GM10248 (cell line): ENCODE measurements around the gene USP35.
"Not testable (repeated sequence)": the region's sequence is repeated elsewhere in the genome, so short reads cannot be mapped to it uniquely, and the experiment has no call there.

Experiments used
- CTCF ChIA-PET: fragments of 300-600 bp; sonication (Branson Sonifier 250); formaldehyde crosslinking; extraction: SDS; loops from one replicate; lab custom pipeline; 2021; ENCODE audit warnings: antibody characterized with exemption; lab: Yijun Ruan, JAX
- POLR2A ChIA-PET: fragments of 350-650 bp; sonication (Branson Sonifier 250); formaldehyde crosslinking; extraction: SDS; loops from one replicate; lab custom pipeline; 2020; ENCODE audit warnings: antibody characterized with exemption; lab: Yijun Ruan, JAX
- DNase-seq: peaks from one replicate; pipeline ENCODE4 v3.0.0; 2012; ENCODE audit errors: extremely low spot score
- CTCF ChIP-seq: IDR thresholded peaks from 2 replicates; pipeline ENCODE4 v1.5.1; 2012; ENCODE audit warnings: mild to moderate bottlenecking, low read depth; ENCODE audit errors: extremely low read depth, missing control alignments, control extremely low read depth

Gene USP35

DNA sequence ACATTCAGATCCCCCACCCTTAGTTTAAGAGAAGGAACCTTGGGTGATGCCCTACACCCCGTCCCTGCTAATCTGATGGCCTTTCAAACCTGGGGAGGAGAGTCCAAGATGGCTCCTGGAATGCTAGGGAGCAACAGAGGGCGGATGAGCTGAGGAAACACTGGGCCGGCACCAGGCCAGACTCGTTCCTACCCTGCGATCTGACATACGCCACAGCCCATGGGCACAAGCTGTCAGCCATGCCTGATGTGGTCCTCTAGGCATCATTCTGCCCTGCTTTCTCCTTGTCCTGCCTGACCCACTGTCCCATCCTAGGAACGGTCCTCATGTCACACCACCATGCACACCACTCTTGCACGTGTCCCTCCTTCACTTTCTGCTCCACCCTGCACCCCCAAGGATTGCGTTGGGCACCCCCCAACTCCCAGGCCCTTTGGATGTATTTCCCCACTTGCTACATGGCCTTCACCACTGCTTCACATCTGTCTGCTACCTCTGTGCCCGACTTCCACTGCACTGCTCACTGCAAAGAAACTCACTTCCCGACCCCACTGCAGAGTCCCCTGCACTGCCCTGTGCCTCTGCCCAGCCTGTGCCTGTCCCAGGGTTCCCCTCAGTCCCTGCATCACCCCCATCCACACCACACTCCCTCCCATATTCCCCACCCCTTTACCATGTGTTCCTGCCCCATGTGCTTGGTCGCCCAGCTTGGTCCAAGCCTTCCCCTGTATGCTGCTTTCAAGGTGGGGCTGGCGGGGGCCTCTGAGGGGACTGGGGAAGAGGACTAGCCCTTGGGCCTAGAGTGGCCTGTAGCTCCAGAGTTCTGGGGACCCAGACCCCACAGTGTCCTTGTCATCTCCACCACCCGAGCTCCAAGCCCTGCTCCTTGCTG lies 29.2 kb downstream of the USP35 start:
- POLR2A ChIA-PET: no interaction called here

GRCh38 chr11:78218707-78219492 lies 30.2 kb downstream of the USP35 start:
- CTCF ChIA-PET: interaction anchor here (1.5 to 1.9 kb wide), 3 partner anchors 9 to 215 kb away, joined by 3 to 9 read pairs (median 9); no protein-coding TSS in a partner anchor
- TF ChIP-seq CTCF: no peak
- DNase-seq: no peak
- POLR2A ChIA-PET: no interaction called here

More for the DNA sequence above, 29.2 kb downstream of the USP35 start:
- DNase-seq: no peak
- TF ChIP-seq CTCF: no peak
- CTCF ChIA-PET: interaction anchor here (1.0 to 1.9 kb wide), 3 partner anchors 10 to 216 kb away, joined by 3 to 9 read pairs (median 3); no protein-coding TSS in a partner anchor

DNA sequence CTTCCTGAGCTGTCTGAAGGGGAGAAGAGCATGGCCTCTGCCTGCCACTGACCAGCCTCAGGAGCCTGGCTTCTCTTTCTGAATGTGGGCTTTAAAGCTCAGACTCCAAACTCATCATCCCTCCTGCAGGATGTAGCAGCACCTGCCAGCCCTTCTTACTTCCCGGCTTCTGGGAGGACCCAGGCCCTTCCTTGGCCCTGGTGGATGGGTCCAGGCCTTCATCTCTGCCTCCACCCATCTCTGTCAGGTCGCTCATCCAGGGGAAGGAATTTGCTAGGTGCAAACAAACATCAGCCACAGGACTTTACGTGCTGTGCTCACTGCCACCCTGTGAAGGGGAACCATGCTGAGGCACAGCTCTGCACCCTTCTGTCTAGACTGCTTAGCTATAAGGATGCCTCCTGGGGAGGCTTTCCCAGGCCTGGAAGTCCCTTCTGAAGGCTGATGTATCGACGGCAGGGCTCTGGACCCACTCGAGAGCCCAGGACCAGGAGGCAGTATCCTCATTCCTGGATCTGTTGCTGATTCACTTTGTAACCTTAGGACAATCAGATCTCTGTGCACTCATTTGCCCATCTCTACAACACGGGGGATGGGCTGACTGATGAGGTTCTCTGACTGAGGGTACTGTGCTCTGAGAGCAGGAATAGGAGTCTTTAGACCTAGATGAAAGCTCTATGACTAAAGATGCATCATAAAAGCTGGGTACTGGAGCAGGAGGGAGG lies 30.9 kb downstream of the USP35 start:
- CTCF ChIA-PET: interaction anchor here (0.8 to 1.9 kb wide), 5 partner anchors 8 to 345 kb away, joined by 3 to 9 read pairs (median 3); no protein-coding TSS in a partner anchor
- DNase-seq: no peak
- no peak for TF ChIP-seq CTCF
- POLR2A ChIA-PET: no interaction called here

DNA sequence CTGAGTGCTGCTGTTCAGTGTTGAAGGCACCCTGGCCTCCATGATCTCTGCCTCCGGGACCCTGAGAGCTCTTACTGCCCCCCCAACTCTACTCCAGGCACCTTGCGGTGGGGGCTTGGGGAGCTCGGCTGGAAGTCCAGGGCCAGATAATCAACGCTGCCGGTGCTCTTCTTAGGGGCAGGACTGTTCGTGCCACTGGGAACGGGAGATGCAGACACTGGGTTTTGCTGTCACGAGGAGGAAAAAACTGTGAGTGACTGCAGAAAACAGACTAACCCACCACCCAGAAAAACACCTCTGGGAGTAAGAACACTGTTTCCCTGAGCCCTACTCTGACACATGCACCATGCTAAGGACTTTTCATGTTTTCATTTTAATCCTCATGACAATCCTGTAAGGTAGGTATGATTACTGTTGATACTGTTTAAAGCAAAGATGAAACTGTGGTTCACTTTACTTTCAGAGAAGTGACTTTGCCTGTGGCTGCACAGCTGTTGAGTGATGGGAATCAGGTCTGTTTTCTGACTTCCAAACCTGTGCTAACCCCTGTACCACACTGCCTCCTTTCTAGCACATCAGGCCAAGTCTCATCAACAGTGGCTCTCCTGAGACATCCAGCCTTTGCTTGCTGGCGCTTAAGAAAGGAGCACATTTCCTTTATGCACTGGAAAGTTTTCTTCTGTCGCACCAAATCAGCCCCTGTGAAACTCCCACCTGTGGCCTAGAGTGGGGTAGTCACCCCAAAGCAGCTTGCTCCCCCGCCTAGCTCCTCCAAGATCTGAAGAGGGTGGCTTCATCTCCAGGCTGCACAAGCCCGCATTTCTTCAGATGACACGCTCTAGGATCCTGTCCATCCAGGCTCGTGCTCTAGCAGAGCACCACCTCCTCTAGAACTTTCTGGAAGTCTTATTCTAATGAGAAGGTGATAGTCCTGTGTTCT lies 31.8 kb downstream of the USP35 start:
- CTCF ChIA-PET: interaction anchor here (0.8 to 1.9 kb wide), 7 partner anchors 8 to 344 kb away, joined by 3 to 11 read pairs (median 5); no protein-coding TSS in a partner anchor
- no peak for TF ChIP-seq CTCF
- no peak for DNase-seq
- POLR2A ChIA-PET: no interaction called here

DNA sequence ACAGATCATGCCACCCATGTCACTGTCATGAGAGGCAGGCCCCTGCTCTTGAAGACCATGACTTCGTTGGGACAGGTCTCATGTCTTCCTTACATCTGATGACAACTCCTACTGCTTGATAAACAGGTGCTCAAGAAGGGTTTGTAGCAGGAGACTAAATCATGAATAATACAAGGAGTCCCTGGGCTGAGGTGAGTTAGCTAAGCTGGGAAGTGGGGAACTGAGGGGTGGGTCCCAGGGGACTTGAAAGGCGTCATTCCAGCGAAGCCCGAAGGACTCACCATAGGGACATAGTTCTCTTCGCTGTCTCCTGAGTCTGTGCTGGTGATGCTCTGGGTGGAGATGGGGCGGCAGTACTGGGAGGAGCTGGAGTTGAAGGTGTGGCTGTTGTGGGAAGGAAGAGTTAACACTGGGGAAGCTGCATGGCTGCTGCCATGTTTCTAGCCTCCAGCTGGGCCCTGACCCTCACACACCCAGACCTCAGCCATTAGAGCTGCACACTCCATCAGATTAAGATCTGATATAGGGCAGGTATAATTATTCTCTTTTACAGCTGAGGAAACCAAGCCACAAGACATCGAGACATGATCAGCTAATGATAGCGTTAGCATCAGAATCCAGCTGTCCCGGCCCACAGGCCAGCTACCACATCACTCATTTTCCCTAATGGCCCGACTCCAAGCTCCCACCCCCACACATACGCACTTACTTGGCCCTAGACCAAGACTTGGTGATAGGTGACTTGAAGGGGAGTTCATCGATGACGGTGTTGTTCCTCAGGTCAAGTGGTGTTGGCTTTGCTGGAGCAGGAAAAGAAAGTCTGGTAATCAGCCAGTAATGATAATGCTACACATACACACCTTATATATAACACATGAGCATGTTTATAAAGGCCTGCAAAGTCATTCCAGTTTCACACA lies 32.9 kb downstream of the USP35 start:
- ChIA-PET CTCF (interaction anchor here (1.2 to 1.8 kb wide), 2 partner anchors 15 to 343 kb away, joined by 5 to 11 read pairs; no protein-coding TSS in a partner anchor), POLR2A (no interaction called here)
- no peak for DNase-seq
- no peak for TF ChIP-seq CTCF

GRCh38 chr11:78222726-78223125 lies 34.0 kb downstream of the USP35 start:
- CTCF ChIA-PET: interaction anchor here (1.8 kb wide), 1 partner anchor 342 kb away, joined by 11 read pairs; no protein-coding TSS in a partner anchor
- DNase-seq, POLR2A ChIA-PET: not testable (repeated sequence)
